GM18498 (cell line): ENCODE measurements around the gene PRICKLE4.

ENCODE experiments used
- ATAC-seq: cut with Tn5 transposase; IDR thresholded peaks from one replicate; pipeline ENCODE4 v1.9.1; 2021; ENCODE audit warnings: mild to moderate bottlenecking, moderate library complexity; ENCODE audit not compliant: unreplicated experiment

PRICKLE4 gene

GRCh38 chr6:41770381-41771057, 10.1 kb upstream of the PRICKLE4 start:
- no peak for ATAC-seq

- no peak for ATAC-seq
Observed at GRCh38 chr6:41771058-41771983, 9.3 kb upstream of the PRICKLE4 start.

- ATAC-seq, result no peak
Observed at GRCh38 chr6:41774841-41775240, 5.7 kb upstream of the PRICKLE4 start.

- no peak for ATAC-seq
Observed at GRCh38 chr6:41775293-41775882, 5.2 kb upstream of the PRICKLE4 start.

- ATAC-seq, result no peak
Observed at GRCh38 chr6:41777551-41778285, 2.9 kb upstream of the PRICKLE4 start.

- no peak for ATAC-seq
Observed at GRCh38 chr6:41778895-41779294, 1.7 kb upstream of the PRICKLE4 start.

GRCh38 chr6:41779336-41779735, 1.2 kb upstream of the PRICKLE4 start:
- ATAC-seq, result no peak

- peak; percentile 94 for ATAC-seq
Observed at GRCh38 chr6:41779788-41780550, 613 bp upstream of the PRICKLE4 start, which contains the start of gene FRS3. FRS3 (minus strand) TSS chr6:41779900; CDS start chr6:41776987, 2,913 bp downstream.

GRCh38 chr6:41781366-41781730, 766 bp downstream of the PRICKLE4 start:
- no peak for ATAC-seq

GRCh38 chr6:41783106-41783780, 2.7 kb downstream of the PRICKLE4 start:
- ATAC-seq, result no peak

GRCh38 chr6:41784581-41785171, 4.1 kb downstream of the PRICKLE4 start:
- ATAC-seq, result no peak

GRCh38 chr6:41785254-41785653, 4.7 kb downstream of the PRICKLE4 start:
- ATAC-seq, result no peak

GRCh38 chr6:41785689-41786450, 5.3 kb downstream of the PRICKLE4 start:
- ATAC-seq, result peak; percentile 1

GRCh38 chr6:41786451-41787218, 6.1 kb downstream of the PRICKLE4 start:
- peak; percentile 61 for ATAC-seq

- peak; percentile 83 for ATAC-seq
Observed at GRCh38 chr6:41787219-41787917, 6.8 kb downstream of the PRICKLE4 start, which contains the start of gene TOMM6. TOMM6 (plus strand) TSS chr6:41787694; CDS start chr6:41787698, 4 bp downstream.

GRCh38 chr6:41789390-41789724, 8.8 kb downstream of the PRICKLE4 start:
- ATAC-seq, result no peak

GRCh38 chr6:41790045-41790444, 9.5 kb downstream of the PRICKLE4 start:
- ATAC-seq, result no peak
